C4-2B (cell line): Measurements from ENCODE around the gene SPTLC3.

Experiments used
- H3K27ac ChIP-seq: fragments of 450-650 bp; 2 replicates; pipeline ENCODE4 v1.5.1; 2017
- CTCF ChIP-seq: fragments of 450-650 bp; conservative IDR thresholded peaks from 2 replicates; pipeline ENCODE4 v1.5.1; 2017; ENCODE audit warnings: mild to moderate bottlenecking
- ZFX ChIP-seq: fragments of 450-650 bp; IDR thresholded peaks from 2 replicates; pipeline ENCODE4 v1.6.1; 2017

SPTLC3 gene

GRCh38 chr20:12987261-12987660, 21.5 kb upstream of the SPTLC3 start:
- TF ChIP-seq ZFX (no peak), CTCF (no peak)
- no peak overlapping the region for H3K27ac ChIP-seq

GRCh38 chr20:12989586-12990115, 19.1 kb upstream of the SPTLC3 start:
- TF ChIP-seq CTCF (no peak), ZFX (no peak)
- H3K27ac ChIP-seq, result no peak overlapping the region

- TF ChIP-seq ZFX (no peak), CTCF (no peak)
- no peak overlapping the region for H3K27ac ChIP-seq
These were observed 11.6 kb upstream of the SPTLC3 start for GRCh38 chr20:12997128-12997655.

GRCh38 chr20:12998046-12998445, 10.7 kb upstream of the SPTLC3 start:
- H3K27ac ChIP-seq, result no peak overlapping the region
- TF ChIP-seq CTCF (no peak), ZFX (no peak)

GRCh38 chr20:12999201-12999600, 9.6 kb upstream of the SPTLC3 start:
- no peak for TF ChIP-seq CTCF
- no peak for TF ChIP-seq ZFX

GRCh38 chr20:13002251-13002650, 6.5 kb upstream of the SPTLC3 start:
- H3K27ac ChIP-seq, result no peak overlapping the region
- no peak for TF ChIP-seq CTCF
- TF ChIP-seq ZFX, result no peak

More at GRCh38 chr20:12999201-12999600, 9.6 kb upstream of the SPTLC3 start:
- no peak overlapping the region for H3K27ac ChIP-seq

GRCh38 chr20:13006825-13007224, 1.9 kb upstream of the SPTLC3 start:
- no peak for TF ChIP-seq ZFX
- no peak for TF ChIP-seq CTCF
- no peak overlapping the region for H3K27ac ChIP-seq
